Testis (tissue), 2 donors: ENCODE measurements around the gene GCN1.

Experiments
- CTCF ChIP-seq, 3 experiments: fragments of 450-650 bp in 2 of 3; fragments of 200-600 bp in 1 of 3; sonication (generic) in 1 of 3; IDR thresholded peaks; one replicate each; pipeline ENCODE4 v1.5.1; 2016 to 2019; ENCODE audit warnings: antibody characterized with exemption in 3 of 3, mild to moderate bottlenecking in 2 of 3, moderate library complexity in 1 of 3
- POLR2A ChIP-seq: fragments of 450-650 bp; IDR thresholded peaks from one replicate; pipeline ENCODE4 v1.6.1; 2017; ENCODE audit warnings: antibody characterized with exemption, mild to moderate bottlenecking, moderate library complexity

- no peak for TF ChIP-seq POLR2A
- TF ChIP-seq CTCF (IDR thresholded peaks at IDR 0.05): no peak
Observed at GRCh38 chr12:120175062-120175461, 19.5 kb downstream of the GCN1 start.
